HepG2 (cell line): ENCODE measurements around the gene INPP1. TPM values are rescaled to one million over a fixed set of nuclear protein-coding genes. Genes with fewer than 3 reads are reported as not detected.

Experiments
- DMTF1 ChIP-seq: sonication (generic); formaldehyde crosslinking; IDR thresholded peaks from 2 replicates; pipeline ENCODE4 v1.4.0; 2020; ENCODE audit warnings: mild to moderate bottlenecking, missing genetic modification reagents
- HHEX ChIP-seq: IDR thresholded peaks from 2 replicates; pipeline ENCODE4 v1.6.1; 2016; ENCODE audit warnings: control low read depth
- MAFF ChIP-seq: IDR thresholded peaks from 2 replicates; pipeline ENCODE4 v1.6.1; 2011; ENCODE audit warnings: low read depth, low read length, improper control_type of control experiment
- THAP11 ChIP-seq: IDR thresholded peaks from 2 replicates; pipeline ENCODE4 v1.6.1; 2016; ENCODE audit warnings: missing biosample characterization, missing genetic modification reagents
- ZKSCAN5 ChIP-seq: sonication (generic); formaldehyde crosslinking; IDR thresholded peaks from 2 replicates; pipeline ENCODE4 v1.5.1; 2020; ENCODE audit warnings: mild to moderate bottlenecking, missing genetic modification reagents
- ZNF770 ChIP-seq: sonication (generic); formaldehyde crosslinking; IDR thresholded peaks from 2 replicates; pipeline ENCODE4 v1.5.0; 2020; ENCODE audit warnings: mild to moderate bottlenecking, missing genetic modification reagents
- polyA plus RNA-seq, 8 experiments: library from polyadenylated mRNA; depleted of rRNA in 3 of 8; stranded (reverse) in 7 of 8; unstranded in 1 of 8; fragments of >200 nt; fragmentation: Illumina TruSeq in 4 of 8; extraction: Trizol in 4 of 8; gene quantifications; 2 replicates each; pipeline versions ENCODE4 v1.2.1 to v1.2.3, GENCODE V29; 2011 to 2016; ENCODE audit warnings: low read depth in 4 of 8, missing spikeins in 1 of 8, mixed read lengths in 1 of 8; ENCODE audit not compliant: insufficient read depth in 1 of 8
- total RNA-seq, 5 experiments: library from RNA; depleted of rRNA; stranded (reverse); fragments of >200 nt; fragmentation: Illumina TruSeq; extraction: Trizol; gene quantifications; 2 replicates each; pipeline ENCODE4 v1.2.3, GENCODE V29; 2016; ENCODE audit warnings: low read depth in 1 of 5
- TF ChIP-seq, protein P1 (sequence below): sonication (generic); formaldehyde crosslinking; IDR thresholded peaks from 2 replicates; pipeline ENCODE4 v1.8.0; 2022; ENCODE audit warnings: mild to moderate bottlenecking, missing genetic modification reagents, moderate library complexity
- TF ChIP-seq, protein P2 (sequence below): sonication (generic); formaldehyde crosslinking; IDR thresholded peaks from 2 replicates; pipeline ENCODE4 v1.4.0; 2020; ENCODE audit warnings: missing genetic modification reagents

The INPP1 gene
- total and polyA plus RNA-seq, 2 of the 13 experiments (the other 11 are each of a cell fraction or from before 2014, with no cell fraction given), result 10.0 to 13.3 TPM

DNA sequence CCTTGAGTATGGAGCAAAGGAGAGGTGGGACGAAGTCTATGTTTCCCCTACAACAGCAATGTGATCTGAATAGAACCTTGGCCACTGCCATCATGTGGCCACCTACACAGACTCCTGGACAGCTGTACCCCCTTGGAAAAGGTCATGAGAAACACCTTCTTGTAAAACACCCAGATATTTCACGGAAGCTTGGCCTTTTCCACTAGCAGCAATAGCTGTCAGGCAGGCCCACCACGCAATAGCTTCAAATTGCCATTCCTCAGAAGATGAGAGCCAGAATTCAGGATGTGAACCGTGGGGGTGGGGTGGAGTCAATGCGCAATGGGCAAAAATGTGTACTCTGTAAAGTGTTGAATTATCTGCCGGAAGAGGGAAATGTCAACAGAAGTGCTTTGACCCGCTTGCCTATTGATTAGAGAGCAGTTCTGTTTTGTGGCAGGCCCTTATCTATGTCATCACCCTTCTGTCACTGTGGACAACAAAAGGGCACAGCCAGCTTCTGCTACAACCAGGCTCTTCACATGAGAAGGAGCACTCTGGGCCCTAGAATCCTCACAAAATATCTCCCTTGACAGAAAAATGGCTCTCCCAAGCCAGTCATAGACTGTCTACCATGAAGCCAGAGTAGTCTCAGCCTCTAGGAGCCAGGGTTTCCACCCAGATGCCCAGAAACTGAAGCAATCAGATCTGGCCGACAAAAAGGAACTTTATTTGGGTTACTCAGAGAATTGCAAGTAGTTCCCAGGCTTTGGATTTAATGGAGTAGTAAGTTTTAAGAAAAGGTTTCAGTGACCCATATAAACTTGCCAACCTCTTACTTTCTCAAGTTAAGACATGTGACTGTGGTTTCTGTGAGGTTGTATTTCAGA lies 9.5 kb downstream of the INPP1 start (continued):
- no peak for TF ChIP-seq DMTF1 (CRISPR knock-in tag)
- peak; percentile 98 for TF ChIP-seq HHEX (CRISPR knock-in tag)
- peak; percentile 67 for TF ChIP-seq MAFF
- TF ChIP-seq, protein P1, sequence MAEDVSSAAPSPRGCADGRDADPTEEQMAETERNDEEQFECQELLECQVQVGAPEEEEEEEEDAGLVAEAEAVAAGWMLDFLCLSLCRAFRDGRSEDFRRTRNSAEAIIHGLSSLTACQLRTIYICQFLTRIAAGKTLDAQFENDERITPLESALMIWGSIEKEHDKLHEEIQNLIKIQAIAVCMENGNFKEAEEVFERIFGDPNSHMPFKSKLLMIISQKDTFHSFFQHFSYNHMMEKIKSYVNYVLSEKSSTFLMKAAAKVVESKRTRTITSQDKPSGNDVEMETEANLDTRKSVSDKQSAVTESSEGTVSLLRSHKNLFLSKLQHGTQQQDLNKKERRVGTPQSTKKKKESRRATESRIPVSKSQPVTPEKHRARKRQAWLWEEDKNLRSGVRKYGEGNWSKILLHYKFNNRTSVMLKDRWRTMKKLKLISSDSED (CRISPR knock-in tag), result no peak
- TF ChIP-seq THAP11 (CRISPR knock-in tag), result peak; percentile 88
- peak; percentile 77 for TF ChIP-seq ZNF770 (CRISPR knock-in tag)
- 0 out of 2 replicates have a peak, but pooled peaks have one; percentile 22 for TF ChIP-seq ZKSCAN5 (CRISPR knock-in tag)
- TF ChIP-seq, protein P2, sequence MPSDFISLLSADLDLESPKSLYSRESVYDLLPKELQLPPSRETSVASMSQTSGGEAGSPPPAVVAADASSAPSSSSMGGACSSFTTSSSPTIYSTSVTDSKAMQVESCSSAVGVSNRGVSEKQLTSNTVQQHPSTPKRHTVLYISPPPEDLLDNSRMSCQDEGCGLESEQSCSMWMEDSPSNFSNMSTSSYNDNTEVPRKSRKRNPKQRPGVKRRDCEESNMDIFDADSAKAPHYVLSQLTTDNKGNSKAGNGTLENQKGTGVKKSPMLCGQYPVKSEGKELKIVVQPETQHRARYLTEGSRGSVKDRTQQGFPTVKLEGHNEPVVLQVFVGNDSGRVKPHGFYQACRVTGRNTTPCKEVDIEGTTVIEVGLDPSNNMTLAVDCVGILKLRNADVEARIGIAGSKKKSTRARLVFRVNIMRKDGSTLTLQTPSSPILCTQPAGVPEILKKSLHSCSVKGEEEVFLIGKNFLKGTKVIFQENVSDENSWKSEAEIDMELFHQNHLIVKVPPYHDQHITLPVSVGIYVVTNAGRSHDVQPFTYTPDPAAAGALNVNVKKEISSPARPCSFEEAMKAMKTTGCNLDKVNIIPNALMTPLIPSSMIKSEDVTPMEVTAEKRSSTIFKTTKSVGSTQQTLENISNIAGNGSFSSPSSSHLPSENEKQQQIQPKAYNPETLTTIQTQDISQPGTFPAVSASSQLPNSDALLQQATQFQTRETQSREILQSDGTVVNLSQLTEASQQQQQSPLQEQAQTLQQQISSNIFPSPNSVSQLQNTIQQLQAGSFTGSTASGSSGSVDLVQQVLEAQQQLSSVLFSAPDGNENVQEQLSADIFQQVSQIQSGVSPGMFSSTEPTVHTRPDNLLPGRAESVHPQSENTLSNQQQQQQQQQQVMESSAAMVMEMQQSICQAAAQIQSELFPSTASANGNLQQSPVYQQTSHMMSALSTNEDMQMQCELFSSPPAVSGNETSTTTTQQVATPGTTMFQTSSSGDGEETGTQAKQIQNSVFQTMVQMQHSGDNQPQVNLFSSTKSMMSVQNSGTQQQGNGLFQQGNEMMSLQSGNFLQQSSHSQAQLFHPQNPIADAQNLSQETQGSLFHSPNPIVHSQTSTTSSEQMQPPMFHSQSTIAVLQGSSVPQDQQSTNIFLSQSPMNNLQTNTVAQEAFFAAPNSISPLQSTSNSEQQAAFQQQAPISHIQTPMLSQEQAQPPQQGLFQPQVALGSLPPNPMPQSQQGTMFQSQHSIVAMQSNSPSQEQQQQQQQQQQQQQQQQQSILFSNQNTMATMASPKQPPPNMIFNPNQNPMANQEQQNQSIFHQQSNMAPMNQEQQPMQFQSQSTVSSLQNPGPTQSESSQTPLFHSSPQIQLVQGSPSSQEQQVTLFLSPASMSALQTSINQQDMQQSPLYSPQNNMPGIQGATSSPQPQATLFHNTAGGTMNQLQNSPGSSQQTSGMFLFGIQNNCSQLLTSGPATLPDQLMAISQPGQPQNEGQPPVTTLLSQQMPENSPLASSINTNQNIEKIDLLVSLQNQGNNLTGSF (CRISPR knock-in tag), result no peak
